ENCODE results near the gene RIF1.

GRCh38 chr2:151439127-151439526 is 29.4 kb downstream of the RIF1 start:
- TF ChIP-seq YY1 (IDR thresholded peaks at IDR 0.05; ENCODE audit: insufficient read depth, insufficient read length) = no peak
- TF ChIP-seq SUZ12 (IDR thresholded peaks at IDR 0.05; ENCODE audit: extremely low read depth, insufficient read depth, insufficient read length) = no peak
